SK-N-DZ (cell line): ENCODE data around the gene SOX11.

Experiments
- DNase-seq: peaks from one replicate; pipeline ENCODE4 v3.0.0-alpha.2; 2015; ENCODE audit warnings: low spot score

Gene SOX11

DNA sequence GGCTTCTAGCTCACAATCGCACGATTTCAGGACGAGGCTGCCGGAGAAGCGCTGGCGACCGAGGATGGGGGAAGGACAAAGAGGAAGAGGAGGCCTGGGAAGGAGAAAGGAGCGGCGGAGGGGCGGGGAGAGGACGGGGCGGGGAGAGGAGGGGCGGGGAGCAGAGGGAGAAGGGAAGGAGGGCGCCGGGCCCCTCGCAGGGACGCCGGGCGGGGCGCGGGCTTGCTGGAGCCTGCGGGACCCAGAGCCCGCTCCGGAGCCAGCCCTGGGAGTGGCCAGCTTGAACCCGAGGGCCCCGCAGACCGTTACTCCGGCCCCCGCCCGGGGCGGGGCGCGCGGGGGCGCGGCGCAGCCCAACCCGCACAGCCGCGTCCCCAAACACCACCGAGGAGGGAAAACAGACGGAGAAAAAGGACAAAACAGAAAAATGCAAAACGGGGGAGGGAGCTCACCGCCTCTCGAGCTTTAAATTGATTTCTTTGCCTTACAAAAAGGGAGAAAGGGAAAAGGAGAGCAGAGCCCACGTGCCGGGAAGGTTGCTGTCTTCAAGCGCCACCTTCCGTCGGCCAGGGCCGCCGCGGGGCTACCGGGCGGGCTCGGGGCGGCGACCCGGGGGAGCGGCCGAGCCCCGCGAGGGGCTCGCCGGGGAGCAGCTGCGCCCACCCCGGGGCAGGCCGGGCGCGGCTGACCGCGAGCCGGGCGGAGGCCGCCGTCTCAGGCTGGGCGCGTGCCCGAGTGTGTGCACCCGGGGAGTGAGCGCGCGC, 781 bp upstream of the SOX11 start:
- peak; percentile 89 for DNase-seq

DNA sequence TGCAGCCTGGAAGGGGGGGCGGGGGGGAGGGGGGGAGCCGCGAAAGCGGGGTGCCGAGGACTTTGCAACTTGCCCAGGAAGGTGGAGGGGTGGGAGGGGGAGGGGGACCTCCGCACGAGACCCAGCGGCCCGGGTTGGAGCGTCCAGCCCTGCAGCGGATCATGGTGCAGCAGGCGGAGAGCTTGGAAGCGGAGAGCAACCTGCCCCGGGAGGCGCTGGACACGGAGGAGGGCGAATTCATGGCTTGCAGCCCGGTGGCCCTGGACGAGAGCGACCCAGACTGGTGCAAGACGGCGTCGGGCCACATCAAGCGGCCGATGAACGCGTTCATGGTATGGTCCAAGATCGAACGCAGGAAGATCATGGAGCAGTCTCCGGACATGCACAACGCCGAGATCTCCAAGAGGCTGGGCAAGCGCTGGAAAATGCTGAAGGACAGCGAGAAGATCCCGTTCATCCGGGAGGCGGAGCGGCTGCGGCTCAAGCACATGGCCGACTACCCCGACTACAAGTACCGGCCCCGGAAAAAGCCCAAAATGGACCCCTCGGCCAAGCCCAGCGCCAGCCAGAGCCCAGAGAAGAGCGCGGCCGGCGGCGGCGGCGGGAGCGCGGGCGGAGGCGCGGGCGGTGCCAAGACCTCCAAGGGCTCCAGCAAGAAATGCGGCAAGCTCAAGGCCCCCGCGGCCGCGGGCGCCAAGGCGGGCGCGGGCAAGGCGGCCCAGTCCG, 540 bp downstream of the SOX11 start:
- peak; percentile 52 for DNase-seq

DNA sequence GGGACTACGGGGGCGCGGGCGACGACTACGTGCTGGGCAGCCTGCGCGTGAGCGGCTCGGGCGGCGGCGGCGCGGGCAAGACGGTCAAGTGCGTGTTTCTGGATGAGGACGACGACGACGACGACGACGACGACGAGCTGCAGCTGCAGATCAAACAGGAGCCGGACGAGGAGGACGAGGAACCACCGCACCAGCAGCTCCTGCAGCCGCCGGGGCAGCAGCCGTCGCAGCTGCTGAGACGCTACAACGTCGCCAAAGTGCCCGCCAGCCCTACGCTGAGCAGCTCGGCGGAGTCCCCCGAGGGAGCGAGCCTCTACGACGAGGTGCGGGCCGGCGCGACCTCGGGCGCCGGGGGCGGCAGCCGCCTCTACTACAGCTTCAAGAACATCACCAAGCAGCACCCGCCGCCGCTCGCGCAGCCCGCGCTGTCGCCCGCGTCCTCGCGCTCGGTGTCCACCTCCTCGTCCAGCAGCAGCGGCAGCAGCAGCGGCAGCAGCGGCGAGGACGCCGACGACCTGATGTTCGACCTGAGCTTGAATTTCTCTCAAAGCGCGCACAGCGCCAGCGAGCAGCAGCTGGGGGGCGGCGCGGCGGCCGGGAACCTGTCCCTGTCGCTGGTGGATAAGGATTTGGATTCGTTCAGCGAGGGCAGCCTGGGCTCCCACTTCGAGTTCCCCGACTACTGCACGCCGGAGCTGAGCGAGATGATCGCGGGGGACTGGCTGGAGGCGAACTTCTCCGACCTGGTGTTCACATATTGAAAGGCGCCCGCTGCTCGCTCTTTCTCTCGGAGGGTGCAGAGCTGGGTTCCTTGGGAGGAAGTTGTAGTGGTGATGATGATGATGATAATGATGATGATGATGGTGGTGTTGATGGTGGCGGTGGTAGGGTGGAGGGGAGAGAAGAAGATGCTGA, 1.4 kb downstream of the SOX11 start:
- DNase-seq: peak; percentile 62

DNA sequence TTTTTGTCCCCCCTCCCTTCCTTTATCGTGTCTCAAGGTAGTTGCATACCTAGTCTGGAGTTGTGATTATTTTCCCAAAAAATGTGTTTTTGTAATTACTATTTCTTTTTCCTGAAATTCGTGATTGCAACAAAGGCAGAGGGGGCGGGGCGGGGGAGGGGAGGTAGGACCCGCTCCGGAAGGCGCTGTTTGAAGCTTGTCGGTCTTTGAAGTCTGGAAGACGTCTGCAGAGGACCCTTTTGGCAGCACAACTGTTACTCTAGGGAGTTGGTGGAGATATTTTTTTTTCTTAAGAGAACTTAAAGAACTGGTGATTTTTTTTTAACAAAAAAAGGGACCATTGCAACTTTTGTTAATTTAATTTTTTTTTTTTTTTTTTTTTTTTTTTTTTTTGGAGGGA, 2.1 kb downstream of the SOX11 start:
- DNase-seq: peak; percentile 74

DNA sequence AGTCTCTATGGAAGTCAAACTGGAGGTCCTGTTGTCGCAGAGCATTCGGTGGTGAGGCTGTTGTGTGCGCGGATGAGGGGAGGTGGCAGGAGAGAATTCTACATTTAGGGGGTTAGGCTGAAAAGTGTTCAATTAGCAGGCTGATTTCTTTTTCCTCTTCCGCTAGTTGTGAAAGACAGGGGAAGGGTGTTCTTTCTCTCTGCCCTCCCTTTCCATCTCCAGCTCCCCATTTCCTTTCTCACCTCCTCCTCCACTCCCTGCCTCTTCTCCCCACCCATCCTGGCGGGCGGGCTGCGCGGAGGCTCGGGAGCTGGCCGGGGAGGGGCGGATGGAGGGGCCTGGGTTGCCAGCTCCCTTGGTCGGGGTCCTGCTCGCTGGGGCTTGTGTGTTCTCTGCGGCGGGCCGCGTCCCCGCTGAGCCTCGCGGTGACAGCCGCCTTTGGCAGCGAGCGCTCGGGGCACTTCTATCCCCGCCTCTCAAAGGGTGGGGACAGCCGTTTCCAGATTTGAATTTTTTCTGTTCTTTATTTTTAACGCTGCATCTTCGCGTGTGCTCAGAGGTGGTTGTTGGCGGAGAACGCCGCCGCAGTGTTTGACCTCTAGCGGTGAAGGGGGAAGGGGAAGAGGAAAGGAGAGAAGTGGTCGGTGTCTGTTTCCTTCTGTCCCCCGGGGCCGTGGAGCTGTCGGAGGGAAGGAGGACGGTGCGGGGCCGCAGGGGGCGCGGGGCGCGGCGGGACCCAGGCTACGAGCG, 3.6 kb downstream of the SOX11 start:
- DNase-seq: no peak

DNA sequence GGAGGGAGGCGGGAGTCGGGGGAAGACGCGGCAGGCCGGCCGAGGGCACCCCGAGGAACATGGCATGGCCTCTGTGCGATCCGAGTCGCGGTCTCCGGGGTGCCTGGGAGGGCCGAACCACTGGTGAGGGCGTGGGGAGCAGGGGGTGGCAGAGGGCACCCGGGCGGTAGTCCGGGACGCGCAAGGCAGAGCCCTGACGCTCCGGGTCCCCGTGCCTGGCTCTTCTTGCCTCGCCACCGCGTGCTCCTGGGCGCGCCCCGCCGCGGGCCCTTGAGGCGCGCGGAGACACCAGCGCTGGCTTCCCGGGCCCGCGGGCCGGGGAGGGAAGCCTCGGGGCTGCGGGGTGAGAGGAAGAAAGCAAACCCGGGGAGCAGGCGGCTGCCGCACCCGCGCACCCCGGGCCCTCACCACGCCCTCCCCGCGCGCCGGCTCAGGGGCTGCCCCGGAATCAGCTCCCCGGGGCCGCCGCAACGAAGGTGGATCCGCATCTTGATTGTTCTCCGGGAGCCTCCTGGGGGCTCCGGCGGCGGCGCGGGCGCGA, 4.3 kb downstream of the SOX11 start:
- DNase-seq: no peak

DNA sequence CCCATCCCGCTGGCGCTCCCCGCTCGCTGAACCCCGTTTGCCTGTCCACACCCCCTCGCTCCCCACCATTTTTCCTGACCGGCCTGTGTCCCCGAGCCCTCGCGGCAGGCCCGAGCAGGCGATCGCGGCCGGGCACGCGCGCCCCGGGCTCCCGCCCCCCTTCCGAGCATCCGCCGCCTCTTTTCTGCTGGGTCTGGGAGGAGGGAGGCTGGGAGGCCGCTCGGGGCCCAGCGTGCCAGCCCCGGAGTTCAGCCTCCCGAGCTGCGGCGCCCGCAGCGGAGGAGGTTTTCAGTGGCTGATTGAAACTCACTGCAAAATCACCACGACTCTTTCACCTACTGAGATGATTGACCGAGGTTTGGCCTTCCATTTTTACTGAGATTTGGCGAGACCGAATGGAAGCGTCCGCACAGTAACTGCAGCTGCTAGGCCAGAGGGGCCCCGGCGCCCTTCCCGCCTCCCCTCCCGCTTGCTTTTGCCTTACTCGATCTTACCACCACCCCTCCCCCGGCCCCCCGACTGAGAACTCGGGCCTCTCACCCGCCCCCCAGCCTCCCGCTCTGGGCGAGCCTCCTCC, 4.8 kb downstream of the SOX11 start:
- peak; percentile 62 for DNase-seq

DNA sequence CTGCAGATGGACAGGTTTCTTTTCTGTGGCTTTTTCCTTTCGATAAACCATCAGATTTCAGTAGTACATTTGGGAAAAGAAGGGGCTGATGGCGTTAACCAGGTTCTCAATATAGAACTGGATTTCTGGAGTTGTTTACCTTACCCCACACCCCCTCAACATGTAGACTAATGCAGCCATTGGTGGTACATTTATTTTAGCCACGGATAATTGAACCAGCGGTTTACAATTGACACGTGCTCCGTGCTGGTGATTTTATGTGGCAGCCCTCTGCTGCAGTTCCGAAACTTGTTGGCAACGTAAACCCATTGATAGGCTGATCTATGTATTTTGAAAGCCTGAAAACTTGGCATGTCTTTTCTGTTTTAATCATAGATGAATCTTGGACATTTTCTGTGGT, 5.4 kb downstream of the SOX11 start:
- peak; percentile 34 for DNase-seq

DNA sequence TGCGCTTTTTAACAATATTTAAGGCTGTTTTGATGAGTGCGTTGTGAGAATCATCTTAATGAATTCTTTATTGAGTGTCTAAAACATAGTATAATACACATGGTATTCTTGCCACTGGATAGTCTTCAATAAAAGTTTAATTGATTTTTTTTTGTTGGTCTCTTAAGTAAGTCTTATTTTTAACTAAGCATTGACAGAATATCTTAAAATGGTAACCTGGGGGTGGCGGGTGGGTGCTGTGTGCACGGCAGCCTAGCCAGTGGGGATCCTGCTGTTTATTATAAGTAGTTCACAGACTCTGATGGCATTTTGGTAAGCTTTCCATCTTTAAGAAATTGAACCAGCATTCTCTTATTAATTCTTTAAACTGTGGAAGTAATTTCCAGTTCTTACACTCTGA, 6.0 kb downstream of the SOX11 start:
- no peak for DNase-seq

DNA sequence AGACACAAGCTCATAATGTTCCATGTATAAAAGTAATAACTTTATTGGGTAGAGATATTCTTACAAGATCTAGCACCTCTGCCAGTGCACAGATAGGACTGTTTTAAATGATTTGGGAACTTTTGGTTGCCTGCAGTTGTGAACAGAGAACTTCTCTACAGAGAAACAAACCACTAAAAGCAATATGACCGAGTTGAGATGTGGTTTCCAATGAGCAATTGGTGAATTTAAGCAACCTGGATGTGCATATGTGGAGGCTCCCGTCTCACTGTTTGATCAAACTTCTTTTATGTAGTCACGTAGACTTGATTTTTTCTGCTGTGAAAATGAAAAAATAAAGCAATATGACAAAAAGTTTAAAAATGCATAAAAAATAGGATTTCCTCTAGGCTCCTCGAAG, 7.8 kb downstream of the SOX11 start:
- no peak for DNase-seq

DNA sequence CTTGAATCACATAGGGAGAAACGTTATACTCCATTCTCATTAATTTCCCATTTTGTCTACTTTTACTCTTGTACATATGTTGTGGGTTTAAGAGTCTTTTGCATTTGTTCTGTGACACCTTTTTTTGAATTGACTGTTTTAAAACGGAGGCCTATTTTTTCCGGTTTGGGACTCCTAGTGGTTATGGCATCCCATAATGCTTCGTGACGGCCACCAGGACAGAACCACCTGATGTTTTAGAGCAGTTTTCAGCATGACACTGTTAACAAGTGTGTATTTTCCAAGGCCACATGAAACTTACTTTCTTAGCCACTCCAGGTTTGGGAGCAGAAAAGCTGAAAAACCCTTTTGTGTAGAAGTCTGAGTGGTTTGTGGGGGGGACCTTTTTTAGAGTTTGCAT, 8.4 kb downstream of the SOX11 start:
- DNase-seq: no peak

DNA sequence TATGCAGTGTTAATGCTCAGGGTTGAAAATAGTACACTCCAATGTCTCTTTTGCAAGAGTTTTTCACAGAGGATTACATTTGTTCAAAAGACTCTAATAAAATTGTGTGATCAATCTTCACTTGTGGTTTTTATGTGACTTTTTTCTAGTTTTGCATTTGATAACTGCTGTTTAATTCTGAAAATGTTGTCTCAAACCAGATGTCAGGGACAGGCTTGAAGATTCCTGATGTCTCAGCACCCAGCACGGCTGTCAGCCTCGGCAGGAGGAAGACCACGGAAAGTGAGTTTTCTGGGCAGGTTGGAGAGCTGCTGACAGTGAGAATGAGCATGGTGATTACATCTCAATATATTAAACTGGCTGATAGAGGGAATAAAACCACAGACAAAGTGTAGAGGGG, 9.1 kb downstream of the SOX11 start:
- DNase-seq: no peak

DNA sequence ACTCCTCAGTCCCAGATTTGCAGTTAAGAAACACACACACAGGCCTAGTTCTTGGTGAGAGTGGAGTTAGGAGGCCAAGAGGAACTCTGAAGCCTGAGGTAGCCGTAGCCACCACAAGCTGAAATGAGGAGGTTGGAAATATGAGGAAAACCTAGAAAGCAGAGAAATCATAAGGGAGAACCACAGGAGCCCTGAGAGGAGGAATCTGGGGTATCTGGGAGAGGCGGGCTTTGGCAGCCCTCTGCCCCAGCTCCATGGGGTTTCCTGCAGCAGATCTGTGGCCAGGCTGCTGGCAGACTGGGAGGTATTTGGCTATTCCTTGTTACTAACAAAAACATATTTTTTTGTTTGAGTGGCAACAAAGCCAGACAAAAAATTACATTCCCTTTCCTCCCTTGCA, 11.0 kb downstream of the SOX11 start:
- peak; percentile 21 for DNase-seq

DNA sequence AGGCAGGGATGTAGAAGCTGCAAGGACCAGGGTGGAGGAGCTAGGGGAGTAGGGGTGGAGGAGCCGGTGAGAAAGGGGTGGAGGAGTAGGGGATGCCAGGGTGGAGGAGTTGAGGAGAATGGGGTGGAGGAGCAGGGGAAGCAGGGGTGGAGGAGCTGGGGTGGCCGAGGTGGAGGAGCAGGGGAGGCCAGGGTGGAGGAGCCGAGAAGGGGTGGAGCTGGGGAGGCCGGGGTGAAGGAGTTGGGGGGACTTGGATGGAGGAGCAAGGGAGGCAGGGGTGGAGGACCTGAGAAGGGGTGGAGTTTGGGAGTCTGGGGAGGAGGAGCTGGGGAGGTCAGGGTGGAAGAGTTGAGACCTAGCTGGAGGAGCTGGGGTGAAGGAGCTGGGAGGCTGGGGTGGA, 13.3 kb downstream of the SOX11 start:
- no peak for DNase-seq

DNA sequence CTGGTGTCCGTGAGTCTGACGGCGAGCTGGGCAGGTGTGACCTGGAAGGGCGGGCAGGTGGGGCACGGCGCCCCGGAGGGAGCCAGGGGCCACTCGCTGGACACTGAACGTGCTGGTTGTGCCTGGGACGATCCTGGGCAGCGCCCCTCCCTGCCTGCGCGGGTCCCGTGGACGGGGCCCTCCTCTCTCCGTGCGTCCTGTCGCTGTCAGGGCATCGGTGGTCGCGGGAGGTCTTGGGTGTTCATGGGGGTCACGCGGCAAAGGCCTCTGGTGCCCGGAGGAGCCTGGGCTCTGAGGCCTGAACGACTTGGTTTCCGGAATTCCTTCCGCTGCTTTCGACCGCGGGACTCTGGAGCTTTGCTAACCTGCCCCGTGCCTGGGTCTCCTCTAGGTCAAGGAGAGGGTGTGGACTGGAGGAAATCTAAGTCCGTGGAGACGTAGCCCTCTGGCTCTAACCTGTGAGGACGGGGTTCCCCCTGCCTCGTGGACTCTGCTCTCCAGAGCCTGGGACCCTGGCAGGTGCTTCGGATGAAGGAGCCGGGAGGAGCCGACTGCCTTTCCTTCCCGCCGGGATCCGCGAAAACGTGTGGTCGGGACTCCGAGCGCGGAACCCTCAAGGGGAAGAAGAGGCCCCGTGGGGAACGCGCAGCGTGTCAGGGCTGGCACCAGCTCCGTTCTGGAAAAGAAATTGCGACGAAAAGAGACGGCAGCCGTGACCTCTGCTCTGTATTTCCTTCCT, 14.7 kb downstream of the SOX11 start:
- no peak for DNase-seq

DNA sequence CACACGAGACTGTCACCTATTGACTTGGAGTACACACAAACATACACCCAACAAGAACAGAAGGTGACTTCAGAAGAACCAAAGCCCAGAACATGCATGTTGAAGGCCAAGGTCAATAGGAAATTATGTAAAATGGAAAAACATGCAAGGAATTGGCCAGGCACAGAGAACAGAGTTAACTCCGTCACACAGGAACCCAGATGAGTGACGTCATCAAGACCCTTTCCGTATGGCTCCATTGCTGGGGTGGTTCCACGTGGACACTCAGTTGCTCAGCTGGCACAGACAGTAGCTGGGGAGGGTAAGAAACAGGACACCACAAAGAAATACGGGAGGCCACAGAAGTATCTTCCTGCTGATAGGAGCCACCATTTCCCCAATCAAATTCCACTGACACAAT, 18.4 kb downstream of the SOX11 start:
- DNase-seq: no peak

DNA sequence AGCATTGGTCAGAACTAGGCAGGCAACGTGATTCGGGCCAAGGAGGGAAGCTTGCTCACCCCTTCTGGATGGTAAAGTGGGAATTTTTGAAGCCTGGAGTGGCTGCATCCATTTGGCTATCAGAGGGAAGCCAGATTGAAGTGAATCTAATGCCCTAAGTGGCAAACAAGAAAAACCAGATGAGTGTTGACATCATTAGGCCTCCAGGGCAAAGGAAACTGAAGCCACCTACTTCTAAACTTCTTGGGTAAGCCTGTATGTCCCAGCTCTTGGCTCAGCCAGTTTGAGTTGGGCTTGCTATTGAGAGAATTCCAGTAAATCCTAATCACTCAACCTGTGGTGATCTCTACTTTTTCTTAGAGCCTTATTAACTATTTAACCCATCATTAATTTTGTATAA, 20.9 kb downstream of the SOX11 start:
- no peak for DNase-seq

DNA sequence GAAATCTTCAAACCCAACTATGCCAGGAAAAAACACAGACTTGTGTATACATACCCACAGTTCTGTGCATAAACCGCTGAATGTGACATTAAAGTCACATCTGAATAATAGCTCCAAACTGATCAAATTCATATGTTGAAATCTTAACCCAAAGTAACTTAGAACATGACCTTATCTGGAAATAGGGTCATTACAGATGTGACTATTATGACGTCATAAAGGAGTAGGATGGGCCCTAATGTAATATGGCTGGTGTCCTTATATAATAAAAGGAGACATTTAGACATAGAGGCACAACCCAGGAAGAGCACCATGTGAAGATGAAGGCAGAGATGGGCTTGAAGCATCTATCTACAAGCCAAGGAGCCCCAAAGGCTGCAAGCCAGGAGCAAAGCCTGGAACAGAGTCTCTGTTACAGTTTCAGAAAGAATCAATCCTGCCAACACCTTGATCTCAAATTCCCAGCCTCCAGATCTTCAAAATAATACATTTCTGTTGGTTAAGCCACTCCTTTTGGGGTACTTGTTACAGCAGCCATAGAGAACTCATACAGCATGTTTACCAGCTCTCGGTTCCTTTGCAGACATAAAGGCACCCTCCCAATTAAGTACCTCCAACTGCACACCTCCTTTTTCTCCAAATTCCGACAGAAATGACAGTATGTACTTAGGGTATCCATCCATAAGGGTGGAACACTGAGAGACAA, 27.6 kb downstream of the SOX11 start:
- DNase-seq: no peak

DNA sequence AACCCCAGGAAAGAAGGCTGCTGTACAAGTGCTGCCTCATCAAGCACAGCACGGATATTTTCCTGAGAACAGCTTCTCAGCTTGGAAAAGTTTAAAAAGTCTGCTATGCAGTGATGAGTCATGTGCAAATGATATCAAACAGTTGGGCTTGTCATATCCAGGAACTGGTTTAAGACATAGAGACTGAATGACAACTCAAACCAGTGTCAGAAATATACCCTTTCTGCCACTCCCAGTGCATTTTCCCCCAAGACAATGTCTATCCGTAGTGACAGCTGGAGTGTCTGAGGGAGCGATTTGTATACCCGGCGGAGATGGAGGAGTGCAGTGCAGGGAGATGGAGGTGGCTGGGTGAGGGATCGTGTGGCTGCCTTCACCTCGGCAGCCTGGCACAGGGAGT, 28.2 kb downstream of the SOX11 start:
- DNase-seq: no peak

DNA sequence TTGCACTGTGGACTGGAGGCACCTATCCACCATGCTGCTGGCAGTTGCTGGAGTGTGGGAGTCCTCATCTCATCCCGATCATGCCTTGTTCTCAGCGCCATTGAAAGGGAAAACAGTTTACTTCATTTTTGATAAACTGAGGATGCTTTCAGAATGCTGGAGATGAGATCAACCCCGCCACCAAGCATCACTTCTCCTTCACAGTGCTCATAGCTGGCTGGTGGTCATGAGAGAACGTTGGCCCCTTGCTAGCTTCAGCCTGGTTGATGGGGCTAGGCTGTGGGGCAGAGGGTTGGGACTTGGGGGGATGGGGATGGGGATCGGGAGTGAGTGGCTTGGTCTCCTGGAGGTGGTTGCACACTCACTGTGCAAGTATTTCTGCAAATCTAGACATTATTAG, 30.1 kb downstream of the SOX11 start:
- no peak for DNase-seq
